Ascending aorta (tissue), 2 donors: ENCODE data around the gene ZNF101. TPM values are rescaled to one million over a fixed set of nuclear protein-coding genes. Genes with fewer than 3 reads are reported as not detected.

Experiments used
- DNase-seq, 2 donors: peaks; one replicate each; pipeline ENCODE4 v3.0.0-alpha.2; 2019; ENCODE audit warnings: low spot score in 2 of 2
- H3K27ac ChIP-seq, 2 donors: fragments of 200-600 bp; sonication (generic); one replicate each; pipeline ENCODE4 v1.5.1; 2016 to 2017; ENCODE audit warnings: mild to moderate bottlenecking in 1 of 2
- H3K27me3 ChIP-seq: fragments of 200-600 bp; sonication (generic); one replicate; pipeline ENCODE4 v1.5.1; 2017
- H3K36me3 ChIP-seq, 2 donors: fragments of 200-600 bp; sonication (generic); one replicate each; pipeline ENCODE4 v1.5.1; 2016
- H3K4me1 ChIP-seq, 2 donors: fragments of 200-600 bp; sonication (generic); one replicate each; pipeline ENCODE4 v1.5.1; 2016 to 2017; ENCODE audit warnings: mild to moderate bottlenecking in 1 of 2
- H3K4me3 ChIP-seq, 2 donors: fragments of 200-600 bp; sonication (generic); one replicate each; pipeline ENCODE4 v1.5.1; 2016 to 2017; ENCODE audit warnings: mild to moderate bottlenecking in 1 of 2
- H3K9me3 ChIP-seq, 2 donors: fragments of 200-600 bp; sonication (generic); one replicate each; pipeline ENCODE4 v1.5.1; 2016
- CTCF ChIP-seq, 3 experiments: fragments of 200-600 bp in 2 of 3; fragments of 450-650 bp in 1 of 3; sonication (generic) in 2 of 3; IDR thresholded peaks; one replicate each; pipeline ENCODE4 v1.5.1; 2016 to 2019; ENCODE audit warnings: antibody characterized with exemption in 3 of 3, mild to moderate bottlenecking in 1 of 3, moderate library complexity in 1 of 3
- intact Hi-C: fragments of 100-400 bp; cut with DNase I; formaldehyde crosslinking; loops from one replicate; pipeline ENCODE4 v1.15.1; 2023
- total RNA-seq: library from RNA; depleted of rRNA; stranded (reverse); fragments of >200 nt; gene quantifications from one replicate; pipeline ENCODE4 v1.1.0, GENCODE V29; 2016

The ZNF101 gene
- total RNA-seq, 1 donor from 2014 or later: 1.3 TPM

DNA sequence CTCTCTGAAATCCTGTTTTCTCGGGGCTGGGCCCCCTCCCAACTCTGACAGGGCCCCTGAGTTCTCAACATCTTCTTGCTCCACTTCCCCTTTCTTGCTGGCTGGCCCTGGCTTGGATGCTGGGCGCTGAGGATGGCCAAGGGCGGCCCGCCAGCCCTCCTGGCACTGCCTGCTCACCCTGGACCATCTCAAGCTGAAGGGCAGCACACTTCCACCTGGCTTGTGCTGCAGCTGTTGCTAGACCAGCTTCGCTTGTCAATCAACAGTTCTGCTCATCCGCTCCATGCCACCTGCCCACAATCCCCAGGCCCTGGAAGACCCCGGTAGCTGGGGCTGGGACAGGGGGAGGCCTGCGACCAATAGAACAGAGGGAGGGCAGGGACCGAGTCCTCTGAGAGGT is 18.3 kb upstream of the ZNF101 start:
- no peaks in the 10 kb centered on the region for H3K4me1 ChIP-seq
- H3K36me3 ChIP-seq: peaks cover 86 to 94% of the 10 kb centered on the region in 2 donors
- no peak for TF ChIP-seq CTCF (IDR thresholded peaks at IDR 0.05)
- intact Hi-C loops: no loop called here
- no peak overlapping the region for H3K27ac ChIP-seq
- no peaks in the 10 kb centered on the region for H3K27me3 ChIP-seq
- no peaks in the 10 kb centered on the region for H3K9me3 ChIP-seq
- no peak for DNase-seq
- no peak overlapping the region for H3K4me3 ChIP-seq

GRCh38 chr19:19651076-19651475 is 17.6 kb upstream of the ZNF101 start:
- no peak overlapping the region for H3K4me3 ChIP-seq
- no peaks in the 10 kb centered on the region for H3K4me1 ChIP-seq
- no peak for DNase-seq
- H3K27ac ChIP-seq: no peak overlapping the region
- TF ChIP-seq CTCF (IDR thresholded peaks at IDR 0.05): no peak
- intact Hi-C loops: no loop called here
- H3K36me3 ChIP-seq: peaks cover 86 to 94% of the 10 kb centered on the region in 2 donors
- H3K27me3 ChIP-seq: no peaks in the 10 kb centered on the region
- no peaks in the 10 kb centered on the region for H3K9me3 ChIP-seq

- no peaks in the 10 kb centered on the region for H3K4me1 ChIP-seq
- H3K27ac ChIP-seq: no peak overlapping the region
- H3K27me3 ChIP-seq: no peaks in the 10 kb centered on the region
- H3K9me3 ChIP-seq: no peaks in the 10 kb centered on the region
- intact Hi-C loops: no loop called here
- no peak for TF ChIP-seq CTCF (IDR thresholded peaks at IDR 0.05)
- no peak for DNase-seq
- no peak overlapping the region for H3K4me3 ChIP-seq
- peaks cover 86 to 94% of the 10 kb centered on the region in 2 donors for H3K36me3 ChIP-seq
Observed at GRCh38 chr19:19652482-19653295, 15.9 kb upstream of the ZNF101 start.

DNA sequence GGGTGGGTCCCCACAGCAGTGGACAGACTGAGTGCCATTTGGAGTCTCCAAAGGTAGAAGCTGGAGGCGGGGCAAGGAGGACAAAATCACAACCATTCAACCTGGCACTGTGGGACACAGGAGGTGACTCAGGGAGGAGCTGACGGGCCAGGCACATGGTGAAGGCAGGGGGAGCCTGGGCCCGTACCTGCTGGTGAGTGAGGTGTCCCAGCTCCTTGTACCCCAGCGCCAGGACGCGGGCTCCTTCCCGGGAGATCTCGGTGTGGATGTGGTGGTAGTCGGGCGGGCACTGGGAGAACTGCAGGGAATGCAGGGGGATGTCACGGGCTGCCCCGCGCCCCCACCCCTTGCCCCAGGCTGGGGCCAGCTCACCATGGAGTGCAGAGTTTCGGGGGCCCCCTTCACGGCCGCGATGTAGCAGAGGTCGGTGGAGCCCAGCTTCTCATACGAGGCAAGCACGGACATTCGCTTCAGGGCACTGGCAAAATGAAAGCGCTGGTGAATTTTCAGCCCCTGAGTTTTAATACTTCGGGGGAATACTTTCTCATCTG is 15.0 kb upstream of the ZNF101 start:
- H3K36me3 ChIP-seq: peaks cover 91 to 98% of the 10 kb centered on the region in 2 donors
- no peaks in the 10 kb centered on the region for H3K27me3 ChIP-seq
- DNase-seq: no peak
- no peak overlapping the region for H3K27ac ChIP-seq
- H3K9me3 ChIP-seq: no peaks in the 10 kb centered on the region
- H3K4me1 ChIP-seq: no peaks in the 10 kb centered on the region
- intact Hi-C loops: no loop called here
- H3K4me3 ChIP-seq: no peak overlapping the region
- no peak for TF ChIP-seq CTCF (IDR thresholded peaks at IDR 0.05)

GRCh38 chr19:19654441-19654840 is 14.2 kb upstream of the ZNF101 start:
- no peak for DNase-seq
- Histone ChIP-seq H3K9me3 (no peaks in the 10 kb centered on the region), H3K27ac (no peak overlapping the region), H3K36me3 (peaks cover 92 to 100% of the 10 kb centered on the region in 2 donors), H3K4me3 (no peak overlapping the region), H3K4me1 (no peaks in the 10 kb centered on the region), H3K27me3 (no peaks in the 10 kb centered on the region)
- intact Hi-C loops: no loop called here
- TF ChIP-seq CTCF (IDR thresholded peaks at IDR 0.05): no peak
